Lower leg skin (tissue), 3 donors: ENCODE data around the gene FARP1.

Experiments
- CTCF ChIP-seq, 3 donors: fragments of 450-650 bp; IDR thresholded peaks; one replicate each; pipeline ENCODE4 v1.5.1; 2016; ENCODE audit warnings: antibody characterized with exemption in 3 of 3, mild to moderate bottlenecking in 3 of 3, moderate library complexity in 2 of 3
- POLR2A ChIP-seq, 2 donors: fragments of 450-650 bp; IDR thresholded peaks; one replicate each; pipeline ENCODE4 v1.6.1; 2016 to 2017; ENCODE audit warnings: antibody characterized with exemption in 2 of 2, mild to moderate bottlenecking in 1 of 2, moderate library complexity in 1 of 2

- TF ChIP-seq CTCF (IDR thresholded peaks at IDR 0.05) (no peak), POLR2A (IDR thresholded peaks at IDR 0.05) (no peak)
Observed at GRCh38 chr13:98443329-98443728, 300.4 kb downstream of the FARP1 start.
